DOHH2 (cell line): ENCODE measurements around the gene TMEM266.

Experiments
- EZH2phosphoT487 ChIP-seq: fragments of 200-600 bp; sonication (generic); IDR thresholded peaks from 2 replicates; pipeline ENCODE4 v1.6.1; 2017; ENCODE audit warnings: borderline replicate concordance, mild to moderate bottlenecking, antibody characterized with exemption, low read length, moderate library complexity, mixed read lengths
- TF ChIP-seq, protein P1 (sequence below): fragments of 200-600 bp; sonication (generic); IDR thresholded peaks from one replicate; pipeline ENCODE4 v1.5.1; 2014; ENCODE audit warnings: antibody characterized with exemption, mild to moderate bottlenecking, low read depth, low read length; ENCODE audit not compliant: poor library complexity, severe bottlenecking

DNA sequence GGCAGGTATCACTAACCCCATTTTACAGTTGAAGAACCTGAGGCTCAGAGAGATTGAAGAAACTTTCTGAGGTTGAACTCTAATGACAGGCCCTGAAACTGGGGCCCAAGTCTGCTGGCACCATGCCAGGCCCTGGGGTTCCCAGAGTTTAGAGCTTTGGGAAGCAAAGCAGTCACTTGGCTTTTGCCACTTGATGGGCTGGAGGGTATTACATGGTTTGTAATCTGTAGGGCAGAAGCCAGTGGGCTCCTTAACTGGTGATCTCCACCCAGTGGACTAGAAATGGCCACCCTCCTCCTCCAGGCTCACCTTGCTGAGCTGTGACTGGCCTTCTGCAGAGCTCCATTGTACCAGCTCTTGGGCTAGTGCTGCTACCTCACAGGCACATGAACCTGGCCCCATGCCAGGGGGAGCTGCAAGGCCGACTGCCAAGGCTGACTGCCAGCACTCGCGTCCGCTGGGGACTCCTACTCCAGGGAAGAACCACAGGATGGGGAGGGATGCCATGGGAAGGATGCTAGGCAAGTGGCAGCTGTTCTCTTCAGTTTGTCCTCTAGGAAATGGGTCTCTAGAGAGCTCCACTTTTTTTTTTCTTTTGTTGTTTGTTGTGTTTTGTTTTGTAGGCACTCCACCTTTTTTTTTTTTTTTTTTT lies 146.7 kb downstream of the TMEM266 start:
- TF ChIP-seq EZH2phosphoT487 = no peak
- TF ChIP-seq, protein P1, sequence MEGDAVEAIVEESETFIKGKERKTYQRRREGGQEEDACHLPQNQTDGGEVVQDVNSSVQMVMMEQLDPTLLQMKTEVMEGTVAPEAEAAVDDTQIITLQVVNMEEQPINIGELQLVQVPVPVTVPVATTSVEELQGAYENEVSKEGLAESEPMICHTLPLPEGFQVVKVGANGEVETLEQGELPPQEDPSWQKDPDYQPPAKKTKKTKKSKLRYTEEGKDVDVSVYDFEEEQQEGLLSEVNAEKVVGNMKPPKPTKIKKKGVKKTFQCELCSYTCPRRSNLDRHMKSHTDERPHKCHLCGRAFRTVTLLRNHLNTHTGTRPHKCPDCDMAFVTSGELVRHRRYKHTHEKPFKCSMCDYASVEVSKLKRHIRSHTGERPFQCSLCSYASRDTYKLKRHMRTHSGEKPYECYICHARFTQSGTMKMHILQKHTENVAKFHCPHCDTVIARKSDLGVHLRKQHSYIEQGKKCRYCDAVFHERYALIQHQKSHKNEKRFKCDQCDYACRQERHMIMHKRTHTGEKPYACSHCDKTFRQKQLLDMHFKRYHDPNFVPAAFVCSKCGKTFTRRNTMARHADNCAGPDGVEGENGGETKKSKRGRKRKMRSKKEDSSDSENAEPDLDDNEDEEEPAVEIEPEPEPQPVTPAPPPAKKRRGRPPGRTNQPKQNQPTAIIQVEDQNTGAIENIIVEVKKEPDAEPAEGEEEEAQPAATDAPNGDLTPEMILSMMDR = no peak
